Activated CD8-positive, alpha-beta T cell treated with anti-CD3 and anti-CD28 coated beads for 36 hours (primary cell): ENCODE results near the gene EWSR1. TPM values are rescaled to one million over a fixed set of nuclear protein-coding genes. Genes with fewer than 3 reads are reported as not detected.

Experiments
- ATAC-seq: fragments of 200-7000 bp; cut with Tn5 transposase; one replicate; pipeline ENCODE4 v1.10.0; 2021; ENCODE audit warnings: mild to moderate bottlenecking, moderate library complexity
- CTCF ChIA-PET: fragments of 350-600 bp; sonication (Branson Sonifier 250); formaldehyde crosslinking; loops from one replicate; lab custom pipeline; 2021; ENCODE audit warnings: antibody characterized with exemption; lab: Charles Lee
- POLR2A ChIA-PET: fragments of 350-600 bp; sonication (Branson Sonifier 250); formaldehyde crosslinking; loops from one replicate; lab custom pipeline; 2021; ENCODE audit warnings: antibody characterized with exemption; lab: Charles Lee
- DNase-seq: peaks from one replicate; pipeline ENCODE4 v3.0.0-alpha.2; 2020
- H3K27ac Mint-ChIP-seq: one replicate; pipeline ENCODE4 v1.8.0; 2021; ENCODE audit warnings: mild to moderate bottlenecking, mixed read lengths
- H3K27me3 Mint-ChIP-seq: one replicate; pipeline ENCODE4 v1.8.0; 2021; ENCODE audit warnings: mixed read lengths
- H3K36me3 Mint-ChIP-seq: one replicate; pipeline ENCODE4 v1.8.0; 2021; ENCODE audit warnings: low read depth, mixed read lengths
- H3K4me1 Mint-ChIP-seq: one replicate; pipeline ENCODE4 v1.8.0; 2021; ENCODE audit warnings: low read depth, mixed read lengths
- H3K4me3 Mint-ChIP-seq: one replicate; pipeline ENCODE4 v1.8.0; 2021; ENCODE audit warnings: mild to moderate bottlenecking, moderate library complexity, mixed read lengths
- H3K9me3 Mint-ChIP-seq: one replicate; pipeline ENCODE4 v1.8.0; 2021; ENCODE audit warnings: mixed read lengths
- intact Hi-C: fragments of 100-400 bp; cut with micrococcal nuclease; formaldehyde crosslinking; loops from one replicate; pipeline ENCODE4 v1.10.0; 2022
- total RNA-seq, 2 experiments: library from RNA; stranded (reverse); gene quantifications; one replicate each; pipeline ENCODE4 v1.2.3, GENCODE V29; 2021
- TF ChIP-seq, protein P1 (sequence below): fragments of 200-600 bp; IDR thresholded peaks from one replicate; pipeline ENCODE4 v1.8.0; 2022; ENCODE audit warnings: antibody characterized with exemption, mild to moderate bottlenecking

The EWSR1 gene
- total RNA-seq, 2 experiments from 2014 or later, result 307 to 315 TPM

DNA sequence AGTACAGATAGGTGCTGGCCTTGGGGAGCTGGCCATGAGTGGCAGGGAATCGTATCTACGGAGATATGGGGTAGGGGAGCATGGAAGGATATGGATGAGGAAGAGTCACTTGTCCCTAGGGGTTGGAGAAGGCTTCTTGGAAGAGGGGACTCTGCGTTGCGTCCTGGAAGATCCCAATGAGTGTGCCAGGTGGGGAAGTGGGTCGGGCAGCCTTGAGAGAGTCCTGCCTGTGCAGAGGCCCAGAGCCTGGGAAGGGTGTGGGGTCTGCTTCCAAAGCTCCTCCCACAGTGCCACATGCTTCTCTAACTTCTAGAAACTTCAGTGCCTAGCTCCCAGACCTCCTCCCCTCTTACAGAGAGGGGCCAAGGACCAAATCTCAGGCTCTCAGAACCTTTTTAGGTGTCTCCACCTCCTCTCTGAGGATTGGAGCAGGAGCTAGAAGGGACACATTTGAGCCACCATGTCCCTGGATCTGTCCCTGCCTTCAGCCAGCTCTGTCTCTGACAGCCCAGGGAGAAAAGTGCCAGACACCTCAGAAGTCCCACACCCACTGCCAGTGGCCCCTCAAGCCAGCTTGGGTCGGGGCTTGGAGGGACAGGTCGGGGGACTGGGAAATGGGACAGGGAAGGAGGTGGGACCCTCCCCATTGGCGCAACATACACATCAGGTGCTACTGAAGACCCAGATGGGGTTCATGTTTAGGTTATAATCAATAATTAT lies 11.3 kb upstream of the EWSR1 start:
- CTCF ChIA-PET, result interaction anchor here (2.1 kb wide), 1 partner anchor 11 kb away, joined by 11 read pairs; no protein-coding TSS in a partner anchor
- Mint-ChIP-seq H3K27me3 (no peaks in the 10 kb centered on the region), H3K4me1 (peaks cover 2% of the 10 kb centered on the region), H3K27ac (no peak overlapping the region), H3K4me3 (no peak overlapping the region), H3K36me3 (no peaks in the 10 kb centered on the region), H3K9me3 (no peaks in the 10 kb centered on the region)
- DNase-seq (no peak), ATAC-seq (no peak)
- intact Hi-C loops, result no loop called here
- TF ChIP-seq, protein P1, sequence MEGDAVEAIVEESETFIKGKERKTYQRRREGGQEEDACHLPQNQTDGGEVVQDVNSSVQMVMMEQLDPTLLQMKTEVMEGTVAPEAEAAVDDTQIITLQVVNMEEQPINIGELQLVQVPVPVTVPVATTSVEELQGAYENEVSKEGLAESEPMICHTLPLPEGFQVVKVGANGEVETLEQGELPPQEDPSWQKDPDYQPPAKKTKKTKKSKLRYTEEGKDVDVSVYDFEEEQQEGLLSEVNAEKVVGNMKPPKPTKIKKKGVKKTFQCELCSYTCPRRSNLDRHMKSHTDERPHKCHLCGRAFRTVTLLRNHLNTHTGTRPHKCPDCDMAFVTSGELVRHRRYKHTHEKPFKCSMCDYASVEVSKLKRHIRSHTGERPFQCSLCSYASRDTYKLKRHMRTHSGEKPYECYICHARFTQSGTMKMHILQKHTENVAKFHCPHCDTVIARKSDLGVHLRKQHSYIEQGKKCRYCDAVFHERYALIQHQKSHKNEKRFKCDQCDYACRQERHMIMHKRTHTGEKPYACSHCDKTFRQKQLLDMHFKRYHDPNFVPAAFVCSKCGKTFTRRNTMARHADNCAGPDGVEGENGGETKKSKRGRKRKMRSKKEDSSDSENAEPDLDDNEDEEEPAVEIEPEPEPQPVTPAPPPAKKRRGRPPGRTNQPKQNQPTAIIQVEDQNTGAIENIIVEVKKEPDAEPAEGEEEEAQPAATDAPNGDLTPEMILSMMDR, result no peak
- POLR2A ChIA-PET, result interaction anchor here (2.3 kb wide), 1 partner anchor 10 kb away, joined by 9 read pairs; the partner anchor contains the start of gene RHBDD3

- peaks cover 2% of the 10 kb centered on the region for H3K4me1 Mint-ChIP-seq
- CTCF ChIA-PET, result interaction anchor here (0.9 to 2.1 kb wide), 2 partner anchors 9 to 12 kb away, joined by 3 to 11 read pairs; no protein-coding TSS in a partner anchor
- no peak overlapping the region for H3K27ac Mint-ChIP-seq
Observed at GRCh38 chr22:29257751-29258181, 10.3 kb upstream of the EWSR1 start.

GRCh38 chr22:29258407-29259252 lies 9.4 kb upstream of the EWSR1 start:
- TF ChIP-seq, protein P1, result no peak
- Mint-ChIP-seq H3K4me1 (peaks cover 2% of the 10 kb centered on the region), H3K36me3 (no peaks in the 10 kb centered on the region), H3K4me3 (no peak overlapping the region), H3K27me3 (no peaks in the 10 kb centered on the region), H3K9me3 (no peaks in the 10 kb centered on the region), H3K27ac (no peak overlapping the region)
- intact Hi-C loops, result no loop called here
- DNase-seq (no peak), ATAC-seq (no peak)
- ChIA-PET CTCF (interaction anchor here (0.9 kb wide), 1 partner anchor 8 kb away, joined by 3 read pairs; no protein-coding TSS in a partner anchor), POLR2A (interaction anchor here (2.3 kb wide), 1 partner anchor 8 kb away, joined by 9 read pairs; the partner anchor contains the start of gene RHBDD3)

More at GRCh38 chr22:29257751-29258181, 10.3 kb upstream of the EWSR1 start:
- Mint-ChIP-seq H3K4me3 (no peak overlapping the region), H3K36me3 (no peaks in the 10 kb centered on the region), H3K9me3 (no peaks in the 10 kb centered on the region), H3K27me3 (no peaks in the 10 kb centered on the region)
- DNase-seq, result no peak
- intact Hi-C loops, result no loop called here
- POLR2A ChIA-PET, result interaction anchor here (0.6 to 2.3 kb wide), 2 partner anchors 9 to 18 kb away, joined by 3 to 9 read pairs; partner anchors contain the start of gene RHBDD3
- no peak for ATAC-seq
- TF ChIP-seq, protein P1, result no peak

DNA sequence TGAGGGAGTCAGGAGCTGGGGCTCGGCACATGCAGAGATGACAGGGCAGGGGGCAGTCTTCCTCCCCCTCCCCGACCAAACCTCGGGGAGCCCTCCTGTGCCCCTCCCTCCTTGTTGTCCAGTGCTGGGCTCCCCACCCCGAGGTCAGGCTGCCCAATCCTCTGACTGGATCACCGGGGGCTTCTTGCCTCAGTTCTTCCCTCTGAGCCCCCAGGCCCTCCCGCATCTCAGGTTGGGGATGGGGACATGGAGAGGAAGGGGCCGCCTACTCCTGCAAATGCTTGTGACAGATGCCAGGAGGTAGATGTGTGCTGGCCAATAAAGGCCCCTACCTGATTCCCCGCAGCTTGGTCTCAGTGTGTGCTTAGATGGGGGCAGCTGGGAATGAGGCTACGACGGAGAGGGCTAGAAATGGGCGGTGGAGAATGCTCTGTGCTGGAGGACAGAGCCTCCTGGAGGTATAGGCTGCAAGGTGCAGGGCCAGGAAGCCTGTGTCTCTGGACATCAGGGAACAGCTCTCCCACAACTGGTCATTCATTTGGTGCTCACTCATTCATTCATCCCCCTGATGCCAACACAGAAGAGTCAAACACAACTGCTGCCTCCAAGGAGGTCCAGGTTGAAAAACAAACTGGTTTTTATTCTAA lies 8.7 kb upstream of the EWSR1 start:
- H3K4me1 Mint-ChIP-seq, result peaks cover under 1% of the 10 kb centered on the region
- ATAC-seq, result no peak
- no peaks in the 10 kb centered on the region for H3K36me3 Mint-ChIP-seq
- TF ChIP-seq, protein P1, result no peak
- intact Hi-C loops, result no loop called here
- H3K9me3 Mint-ChIP-seq, result no peaks in the 10 kb centered on the region
- H3K27ac Mint-ChIP-seq, result no peak overlapping the region
- POLR2A ChIA-PET, result no interaction called here
- no peaks in the 10 kb centered on the region for H3K27me3 Mint-ChIP-seq
- CTCF ChIA-PET, result no interaction called here
- H3K4me3 Mint-ChIP-seq, result no peak overlapping the region
- DNase-seq, result no peak
